Subcutaneous adipose tissue (tissue), 4 donors: ENCODE measurements around the gene ADGRE3. TPM values are rescaled to one million over a fixed set of nuclear protein-coding genes. Genes with fewer than 3 reads are reported as not detected.

ENCODE experiments used
- total RNA-seq, 4 donors: library from RNA; depleted of rRNA; stranded (reverse); fragments of >200 nt; gene quantifications; one replicate each; pipeline ENCODE4 v1.1.0, GENCODE V29; 2016
- TF ChIP-seq, protein P1 (sequence below): fragments of 450-650 bp; IDR thresholded peaks from one replicate; pipeline ENCODE4 v1.5.1; 2016; ENCODE audit warnings: low read depth, mild to moderate bottlenecking, control low read depth, antibody characterized with exemption, moderate library complexity

Gene ADGRE3
- total RNA-seq, 4 donors from 2014 or later: 0.34 to 0.38 TPM; not detected in 2

DNA sequence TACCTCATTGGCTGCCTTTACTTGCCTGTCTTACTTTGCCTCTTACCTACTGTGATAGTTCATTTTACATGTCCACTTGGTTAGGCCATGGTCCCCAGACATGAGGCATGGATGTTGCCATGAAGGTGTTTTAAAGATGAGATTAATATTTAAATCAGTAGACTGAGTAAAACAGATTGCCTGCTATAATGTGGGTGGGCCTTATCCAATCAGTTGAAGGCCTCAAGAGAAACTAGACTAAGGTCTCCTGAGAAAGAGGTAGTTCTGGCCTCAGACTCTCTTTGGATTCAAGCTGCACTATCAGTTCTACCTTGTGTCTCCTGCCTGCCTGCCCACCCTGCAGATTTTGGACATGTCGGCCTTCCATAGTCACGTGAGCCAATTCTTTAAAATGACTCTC, 26.1 kb downstream of the ADGRE3 start:
- TF ChIP-seq, protein P1, sequence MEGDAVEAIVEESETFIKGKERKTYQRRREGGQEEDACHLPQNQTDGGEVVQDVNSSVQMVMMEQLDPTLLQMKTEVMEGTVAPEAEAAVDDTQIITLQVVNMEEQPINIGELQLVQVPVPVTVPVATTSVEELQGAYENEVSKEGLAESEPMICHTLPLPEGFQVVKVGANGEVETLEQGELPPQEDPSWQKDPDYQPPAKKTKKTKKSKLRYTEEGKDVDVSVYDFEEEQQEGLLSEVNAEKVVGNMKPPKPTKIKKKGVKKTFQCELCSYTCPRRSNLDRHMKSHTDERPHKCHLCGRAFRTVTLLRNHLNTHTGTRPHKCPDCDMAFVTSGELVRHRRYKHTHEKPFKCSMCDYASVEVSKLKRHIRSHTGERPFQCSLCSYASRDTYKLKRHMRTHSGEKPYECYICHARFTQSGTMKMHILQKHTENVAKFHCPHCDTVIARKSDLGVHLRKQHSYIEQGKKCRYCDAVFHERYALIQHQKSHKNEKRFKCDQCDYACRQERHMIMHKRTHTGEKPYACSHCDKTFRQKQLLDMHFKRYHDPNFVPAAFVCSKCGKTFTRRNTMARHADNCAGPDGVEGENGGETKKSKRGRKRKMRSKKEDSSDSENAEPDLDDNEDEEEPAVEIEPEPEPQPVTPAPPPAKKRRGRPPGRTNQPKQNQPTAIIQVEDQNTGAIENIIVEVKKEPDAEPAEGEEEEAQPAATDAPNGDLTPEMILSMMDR: no peak

DNA sequence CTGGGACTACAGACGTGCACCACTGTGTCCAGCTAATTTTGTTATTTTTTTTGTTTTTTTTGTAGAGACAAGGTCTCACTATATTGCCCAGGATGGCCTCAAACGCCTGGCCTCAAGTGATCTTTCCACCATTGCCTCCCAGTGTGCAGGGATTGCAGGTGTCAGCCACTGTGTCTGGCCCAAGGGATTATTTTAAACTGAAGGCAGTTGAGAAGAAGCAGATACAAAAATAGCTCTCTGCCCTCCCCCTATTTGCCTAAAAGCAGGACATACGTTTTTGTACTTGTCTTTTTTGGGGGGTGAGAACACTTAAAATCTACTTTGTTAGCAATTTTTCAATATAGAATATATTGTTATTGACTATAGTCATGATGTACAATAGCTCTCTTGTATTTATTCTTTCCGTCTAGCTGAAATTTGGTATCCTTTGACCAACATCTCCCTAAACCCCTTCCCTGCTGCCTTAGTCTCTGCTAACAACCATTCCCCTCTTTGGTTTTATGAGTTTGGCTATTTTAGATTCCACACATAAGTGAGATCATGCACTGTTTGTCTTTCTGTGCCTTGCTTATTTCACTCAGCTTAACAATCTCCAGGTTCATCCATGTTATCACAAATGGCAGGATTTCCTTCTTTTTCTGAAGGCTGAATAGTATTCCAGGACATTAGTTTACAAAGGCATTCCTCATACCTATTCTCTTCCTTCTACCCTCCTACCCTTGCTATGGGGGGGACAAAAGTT, 34.9 kb downstream of the ADGRE3 start:
- TF ChIP-seq, protein P1: no peak

DNA sequence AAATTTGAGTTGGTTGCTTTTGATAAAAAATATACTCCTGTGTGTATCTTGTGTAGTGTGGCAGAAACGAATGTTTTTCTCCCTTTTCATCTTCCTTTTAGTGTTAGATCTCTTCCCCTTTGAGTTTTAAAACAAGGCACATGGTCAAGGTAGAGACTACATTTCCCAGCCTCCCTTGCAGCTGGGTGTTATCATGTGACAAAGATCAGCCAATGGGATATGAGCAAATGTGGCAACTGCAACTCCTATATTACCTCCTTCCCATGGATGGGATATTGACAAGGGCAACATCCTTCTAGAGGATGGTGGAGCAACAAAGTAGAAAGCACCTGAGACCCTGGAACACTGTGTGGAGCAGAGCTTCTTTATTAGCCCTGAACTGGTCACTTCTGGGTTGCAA, 42.4 kb downstream of the ADGRE3 start:
- TF ChIP-seq, protein P1: no peak

- TF ChIP-seq, protein P1: no peak
These were observed 45.1 kb downstream of the ADGRE3 start for GRCh38 chr19:14629557-14629956.

- TF ChIP-seq, protein P1: no peak
These were observed 55.2 kb downstream of the ADGRE3 start for GRCh38 chr19:14619404-14619803.

DNA sequence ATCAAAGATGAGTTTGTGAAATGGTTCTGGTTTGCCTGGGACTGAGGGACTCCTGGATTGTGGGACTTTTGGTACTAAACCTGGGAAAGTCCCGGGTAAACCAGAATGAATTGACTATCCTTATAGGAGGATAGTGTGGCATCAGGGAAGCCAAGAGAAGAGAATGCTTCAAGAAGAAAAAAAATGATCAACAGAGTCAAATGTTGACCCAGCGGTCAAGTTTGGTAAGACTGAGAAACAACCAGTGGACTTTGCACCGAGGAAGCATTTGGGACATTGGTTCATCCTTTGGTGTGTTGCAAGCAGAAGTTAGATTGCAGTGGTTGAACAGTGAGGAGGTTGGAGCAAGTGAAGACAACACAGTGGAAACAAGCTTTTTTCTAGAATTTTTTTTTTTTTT, 58.2 kb downstream of the ADGRE3 start:
- TF ChIP-seq, protein P1: no peak

DNA sequence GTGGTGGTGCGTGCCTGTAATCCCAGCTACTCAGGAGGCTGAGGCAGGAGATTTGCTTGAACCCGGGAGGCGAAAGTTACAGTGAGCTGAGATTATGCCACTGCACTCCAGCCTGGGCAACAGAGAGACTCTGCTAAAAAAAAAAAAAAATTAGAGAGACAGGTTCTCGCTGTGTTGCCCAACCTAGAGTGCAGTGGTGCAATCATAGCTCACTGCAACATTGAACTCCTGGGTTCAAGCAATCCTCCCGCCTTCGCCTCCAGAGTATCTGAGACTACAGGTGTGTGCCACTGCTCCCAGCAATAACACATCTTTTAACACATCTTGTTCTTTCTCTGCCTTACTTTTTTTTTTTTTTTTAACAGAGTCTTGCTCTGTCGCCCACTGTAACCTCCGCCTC, 59.0 kb downstream of the ADGRE3 start:
- TF ChIP-seq, protein P1: no peak
